ENCODE data around the gene REC114.

The REC114 gene

GRCh38 chr15:73504885-73505284 lies 61.9 kb downstream of the REC114 start:
- TF ChIP-seq CTCF (IDR thresholded peaks at IDR 0.05; ENCODE audit: borderline replicate concordance, insufficient read depth, low read depth, low read length) = no peak
- no peak overlapping the region for H3K4me3 ChIP-seq (ENCODE audit: low read depth, low read length)

- no peak for TF ChIP-seq CTCF (IDR thresholded peaks at IDR 0.05; ENCODE audit: borderline replicate concordance, insufficient read depth, low read depth, low read length)
- no peak overlapping the region for H3K4me3 ChIP-seq (ENCODE audit: low read depth, low read length)
Measured at GRCh38 chr15:73515527-73515926, 72.6 kb downstream of the REC114 start.

- no peak for TF ChIP-seq CTCF (IDR thresholded peaks at IDR 0.05; ENCODE audit: borderline replicate concordance, insufficient read depth, low read depth, low read length)
- no peak overlapping the region for H3K4me3 ChIP-seq (ENCODE audit: low read depth, low read length)
Measured at GRCh38 chr15:73517566-73517965, 74.6 kb downstream of the REC114 start.

DNA sequence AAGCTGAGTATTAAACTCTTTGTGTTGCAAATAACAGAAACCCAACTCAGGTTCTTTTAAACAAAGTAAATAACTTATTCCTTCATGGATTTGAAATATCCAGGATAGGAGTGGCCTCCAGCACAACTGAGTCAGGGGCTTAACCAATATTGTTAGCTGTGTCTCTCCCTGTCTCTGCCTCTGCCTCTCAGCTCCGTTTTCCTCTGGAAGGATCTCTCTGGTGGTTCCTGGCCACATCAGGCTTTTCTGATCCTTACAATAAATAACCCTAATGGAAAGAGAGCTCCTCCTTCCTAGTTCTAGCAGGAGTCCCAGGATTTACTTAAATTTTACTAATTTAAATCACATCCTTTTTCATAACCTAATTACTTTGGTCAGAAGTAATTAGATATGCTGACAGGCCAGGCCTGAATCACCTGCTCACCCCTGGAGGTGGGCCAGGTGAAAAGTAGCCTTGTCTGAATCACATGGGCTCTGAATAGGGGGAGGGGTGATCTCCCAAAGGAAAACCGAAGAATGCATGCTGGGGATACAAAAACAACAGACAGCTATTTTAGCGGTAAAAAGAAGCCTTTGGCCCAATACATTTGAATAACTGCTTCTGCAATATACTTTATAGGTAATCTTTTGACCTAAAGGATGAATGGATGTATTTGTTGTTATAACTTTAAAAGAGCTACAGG lies 75.4 kb downstream of the REC114 start:
- no peak overlapping the region for H3K4me3 ChIP-seq (ENCODE audit: low read depth, low read length)
- no peak for TF ChIP-seq CTCF (IDR thresholded peaks at IDR 0.05; ENCODE audit: borderline replicate concordance, insufficient read depth, low read depth, low read length)

DNA sequence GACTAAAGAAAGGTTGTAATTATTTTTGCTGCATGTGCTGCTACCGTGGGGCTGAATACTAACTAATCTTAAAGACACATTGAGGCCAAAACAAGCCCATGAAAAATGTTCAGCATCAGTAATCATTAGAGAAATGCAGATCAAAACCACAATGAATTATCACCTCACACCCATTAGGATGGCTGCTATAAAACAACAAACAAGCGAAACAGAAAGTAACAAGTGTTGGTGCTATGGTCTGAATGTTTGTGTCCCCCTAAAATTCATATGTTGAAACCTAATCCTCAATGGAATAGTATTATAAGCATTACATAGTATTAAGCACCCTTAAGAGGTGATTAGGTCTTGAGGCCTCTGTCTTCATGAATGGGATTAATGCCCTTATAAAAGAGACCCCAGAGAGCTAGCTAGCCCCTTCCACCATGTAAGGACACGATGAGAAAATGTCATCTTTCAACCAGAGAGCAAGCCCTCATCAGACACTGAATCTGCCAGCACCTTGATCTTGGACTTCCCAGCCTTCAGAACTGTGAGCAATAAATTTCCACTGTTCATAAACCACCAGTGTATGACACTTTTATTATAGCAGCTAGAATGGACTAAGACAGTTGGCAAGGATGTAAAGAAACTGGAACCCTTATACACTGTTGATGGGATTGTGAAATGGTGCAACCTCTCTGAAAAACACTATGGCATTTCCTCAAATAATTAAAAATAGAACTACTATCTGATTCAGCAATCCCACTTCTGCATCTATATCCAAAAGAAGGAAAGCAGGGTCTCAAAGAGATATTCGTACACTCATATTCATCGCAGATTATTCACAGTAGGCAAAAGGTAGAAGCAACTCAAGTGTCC lies 76.1 kb downstream of the REC114 start:
- H3K4me3 ChIP-seq (ENCODE audit: low read depth, low read length) = no peak overlapping the region
- TF ChIP-seq CTCF (IDR thresholded peaks at IDR 0.05; ENCODE audit: borderline replicate concordance, insufficient read depth, low read depth, low read length) = no peak

DNA sequence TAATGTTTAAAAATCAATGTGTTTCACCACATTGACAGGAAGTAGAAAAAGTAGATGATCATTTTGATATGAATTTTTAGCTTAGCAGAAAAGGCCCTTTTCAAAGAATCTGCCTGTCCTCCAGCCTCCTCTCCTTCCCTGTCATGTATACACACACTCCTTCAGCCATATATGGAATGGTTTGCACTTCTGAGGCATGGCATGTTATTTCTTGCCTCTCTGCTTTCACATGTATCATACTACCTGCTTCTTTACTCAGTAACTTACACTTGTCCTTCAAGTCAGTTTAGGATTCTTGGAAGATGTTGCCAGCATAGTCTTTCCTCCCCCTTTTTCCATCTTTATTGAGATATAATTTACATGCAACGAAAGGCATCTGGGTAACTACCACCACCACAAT lies 79.0 kb downstream of the REC114 start:
- no peak overlapping the region for H3K4me3 ChIP-seq (ENCODE audit: low read depth, low read length)

More for the DNA sequence above, 79.0 kb downstream of the REC114 start:
- no peak for TF ChIP-seq CTCF (IDR thresholded peaks at IDR 0.05; ENCODE audit: borderline replicate concordance, insufficient read depth, low read depth, low read length)
